Measurements from ENCODE around the gene NRIP3. TPM values are rescaled to one million over a fixed set of nuclear protein-coding genes. Genes with fewer than 3 reads are reported as not detected.

Gene NRIP3
- total RNA-seq, 1 experiment from 2014 or later, result 22.8 TPM

GRCh38 chr11:8932564-8933180 lies 71.1 kb downstream of the NRIP3 start, which contains the start of gene C11orf16:
C11orf16 (minus strand) TSS chr11:8932947; CDS start chr11:8932308, 639 bp downstream.
- Histone ChIP-seq H3K27ac (ENCODE audit: low read length) (no peak within 1 kb of the TSS), H3K27me3 (ENCODE audit: control insufficient read depth, insufficient read depth, low read length) (no peaks in the 10 kb centered on the region), H3K36me3 (ENCODE audit: control insufficient read depth, insufficient read depth, low read length) (no peaks in the 10 kb centered on the region), H3K9me3 (ENCODE audit: control insufficient read depth, insufficient read depth, low read depth, low read length) (no peaks in the 10 kb centered on the region), H3K4me3 (ENCODE audit: low read depth in 2 of 2, low read length in 2 of 2) (no peak within 1 kb of the TSS), H3K4me1 (ENCODE audit: control insufficient read depth, insufficient read depth, low read length) (no peaks in the 10 kb centered on the region; the same call in 1 of the 2 replicates)
- in situ Hi-C loops (cut with HindIII; ENCODE audit: low pct_unique_long_range_greater_than_20kb, low sequenced_read_pairs) (no loop called here), intact Hi-C loops (cut with micrococcal nuclease; ENCODE audit: unreplicated experiment) (no loop called here)
- ATAC-seq (peak; percentile 59), DNase-seq (ENCODE audit: low read depth, low spot score) (no peak)
- TF ChIP-seq TCF7L2 (IDR thresholded peaks at IDR 0.05; ENCODE audit: low read depth, low read length) (no peak), SIN3A (IDR thresholded peaks at IDR 0.05; ENCODE audit: borderline replicate concordance, insufficient read depth, low read depth, low read length) (no peak), REST (IDR thresholded peaks at IDR 0.05; ENCODE audit: insufficient read depth in 1 of 2, low read depth in 2 of 2, low read length in 1 of 2) (no peak), CTCF (IDR thresholded peaks at IDR 0.05) (no peak), POLR2AphosphoS5 (IDR thresholded peaks at IDR 0.05; ENCODE audit: low read depth, low read length) (no peak)
- BruUV-seq (replicated peaks), result no TSS peak
- POLR2A ChIA-PET, result interaction anchor here (0.5 kb wide), 2 partner anchors 20 to 455 kb away, joined by 4 to 7 read pairs; no protein-coding TSS in a partner anchor
- CTCF ChIA-PET, result no interaction called here

Other genes with a start within 250 kb of the NRIP3 start
- gene AKIP1, start 92.8 kb downstream of the NRIP3 start, total RNA-seq (2021; ENCODE audit: unreplicated experiment), result 85.2 TPM
- 0.15 TPM for gene C11orf16, start 71.1 kb downstream of the NRIP3 start, total RNA-seq (2021; ENCODE audit: unreplicated experiment)
- gene ASCL3, start 61.0 kb downstream of the NRIP3 start, total RNA-seq (2021; ENCODE audit: unreplicated experiment), result not detected
- 76.2 TPM for gene TMEM9B, start 39.6 kb downstream of the NRIP3 start, total RNA-seq (2021; ENCODE audit: unreplicated experiment)
- 2.8 TPM for gene SCUBE2, start 87.6 kb upstream of the NRIP3 start, total RNA-seq (2021; ENCODE audit: unreplicated experiment)

Data from Panc1 (cell line).